GM12875 (cell line): ENCODE measurements around the gene TRIM17.

ENCODE experiments used
- H3K4me3 ChIP-seq: one replicate; pipeline ENCODE4 v1.5.1; 2011; ENCODE audit warnings: low read depth, low read length, control low read depth
- TF ChIP-seq, protein P1 (sequence below): IDR thresholded peaks from 2 replicates; pipeline ENCODE4 v1.5.1; 2011; ENCODE audit warnings: low read depth, mild to moderate bottlenecking, control low read depth, inconsistent platforms, low read length, moderate library complexity, borderline replicate concordance; ENCODE audit not compliant: insufficient read depth

The TRIM17 gene

DNA sequence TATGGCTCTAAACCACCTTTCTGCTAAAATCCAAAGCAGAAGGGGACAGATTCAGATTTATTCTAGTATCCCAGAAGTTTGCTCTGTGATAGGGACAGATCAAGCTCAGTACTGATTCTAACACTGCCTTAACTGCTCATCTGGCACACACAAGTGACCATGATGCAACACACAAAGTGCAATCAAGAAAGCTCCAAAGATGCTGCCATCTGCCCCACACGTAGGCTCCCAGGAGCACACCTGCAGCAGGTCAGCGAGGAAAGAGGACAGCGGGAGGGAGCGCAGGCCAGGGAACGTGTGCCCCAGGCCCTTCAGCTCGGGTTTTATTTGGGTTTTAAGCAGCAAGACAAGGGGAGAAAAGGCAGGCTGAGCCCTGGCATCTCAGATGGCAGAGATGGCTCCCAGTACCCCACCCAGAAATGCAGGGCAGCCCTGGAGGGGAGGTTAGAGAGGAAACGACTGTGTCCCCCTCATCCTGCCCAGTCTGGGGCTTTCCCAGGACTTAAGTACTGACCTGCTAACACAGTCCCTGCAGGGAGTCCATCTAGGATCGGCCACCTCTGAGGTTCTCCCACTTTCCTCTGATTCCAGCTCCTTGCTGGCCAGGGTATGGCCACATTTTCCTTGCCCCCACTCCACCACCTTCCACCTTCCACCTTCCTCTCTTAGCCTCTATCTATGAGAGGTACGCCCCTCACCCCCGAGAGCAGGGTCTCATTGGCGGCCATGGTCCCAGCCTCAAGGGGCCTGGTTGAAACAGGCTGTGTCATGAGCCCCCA lies 11.3 kb downstream of the TRIM17 start:
- H3K4me3 ChIP-seq = peak overlapping the region; percentile 90
- TF ChIP-seq, protein P1, sequence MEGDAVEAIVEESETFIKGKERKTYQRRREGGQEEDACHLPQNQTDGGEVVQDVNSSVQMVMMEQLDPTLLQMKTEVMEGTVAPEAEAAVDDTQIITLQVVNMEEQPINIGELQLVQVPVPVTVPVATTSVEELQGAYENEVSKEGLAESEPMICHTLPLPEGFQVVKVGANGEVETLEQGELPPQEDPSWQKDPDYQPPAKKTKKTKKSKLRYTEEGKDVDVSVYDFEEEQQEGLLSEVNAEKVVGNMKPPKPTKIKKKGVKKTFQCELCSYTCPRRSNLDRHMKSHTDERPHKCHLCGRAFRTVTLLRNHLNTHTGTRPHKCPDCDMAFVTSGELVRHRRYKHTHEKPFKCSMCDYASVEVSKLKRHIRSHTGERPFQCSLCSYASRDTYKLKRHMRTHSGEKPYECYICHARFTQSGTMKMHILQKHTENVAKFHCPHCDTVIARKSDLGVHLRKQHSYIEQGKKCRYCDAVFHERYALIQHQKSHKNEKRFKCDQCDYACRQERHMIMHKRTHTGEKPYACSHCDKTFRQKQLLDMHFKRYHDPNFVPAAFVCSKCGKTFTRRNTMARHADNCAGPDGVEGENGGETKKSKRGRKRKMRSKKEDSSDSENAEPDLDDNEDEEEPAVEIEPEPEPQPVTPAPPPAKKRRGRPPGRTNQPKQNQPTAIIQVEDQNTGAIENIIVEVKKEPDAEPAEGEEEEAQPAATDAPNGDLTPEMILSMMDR = no peak

DNA sequence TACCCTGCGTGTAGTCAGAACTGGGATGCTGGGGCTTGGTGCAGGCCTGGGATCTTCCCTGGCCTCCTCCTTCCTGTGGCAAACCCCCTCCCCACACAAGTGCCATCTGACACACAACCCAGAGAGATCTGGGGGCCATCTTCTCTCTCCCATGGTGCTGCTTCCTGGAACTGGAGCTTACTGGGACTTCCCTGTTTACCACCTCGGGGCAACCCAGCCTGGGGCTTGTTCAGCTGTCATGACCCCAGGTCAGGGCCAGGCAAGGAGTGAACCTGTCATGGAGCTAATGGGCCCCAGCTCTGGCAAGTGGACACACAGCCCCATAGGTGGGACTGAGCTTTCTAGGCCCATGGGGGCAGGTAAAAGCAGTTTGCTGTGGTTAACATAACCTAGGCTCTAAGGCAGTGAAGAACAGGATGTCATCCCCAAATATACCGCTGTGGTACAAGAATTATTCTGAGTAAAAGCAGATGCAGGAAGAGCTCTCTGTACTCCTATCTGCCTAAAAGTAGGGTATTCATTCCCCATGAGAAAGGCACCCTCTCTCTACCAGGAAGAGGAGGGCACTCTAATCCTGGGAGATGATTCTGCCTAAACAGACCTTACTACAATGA lies 12.4 kb downstream of the TRIM17 start:
- TF ChIP-seq, protein P1 = no peak
- H3K4me3 ChIP-seq = no peak overlapping the region

DNA sequence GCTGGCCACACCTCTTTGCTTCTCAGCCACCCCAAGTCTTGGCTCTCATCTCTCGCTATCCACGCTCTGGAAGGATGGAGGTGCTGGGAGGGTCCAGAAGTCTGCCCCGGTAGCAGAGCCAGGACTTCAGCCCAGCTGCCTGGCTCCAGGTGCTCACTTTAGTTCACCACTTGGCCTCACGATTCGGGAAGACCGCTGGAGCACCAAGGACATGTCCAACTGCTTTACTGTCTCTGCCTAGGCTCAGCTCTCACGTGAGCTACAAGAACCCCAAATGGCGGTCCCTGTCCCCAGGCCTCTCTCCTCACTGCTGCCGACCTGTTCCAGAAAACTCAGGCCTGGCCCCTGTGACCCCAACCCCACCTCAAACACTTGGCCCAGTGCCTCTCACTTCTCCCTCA lies 13.4 kb downstream of the TRIM17 start:
- TF ChIP-seq, protein P1 = no peak
- no peak overlapping the region for H3K4me3 ChIP-seq

DNA sequence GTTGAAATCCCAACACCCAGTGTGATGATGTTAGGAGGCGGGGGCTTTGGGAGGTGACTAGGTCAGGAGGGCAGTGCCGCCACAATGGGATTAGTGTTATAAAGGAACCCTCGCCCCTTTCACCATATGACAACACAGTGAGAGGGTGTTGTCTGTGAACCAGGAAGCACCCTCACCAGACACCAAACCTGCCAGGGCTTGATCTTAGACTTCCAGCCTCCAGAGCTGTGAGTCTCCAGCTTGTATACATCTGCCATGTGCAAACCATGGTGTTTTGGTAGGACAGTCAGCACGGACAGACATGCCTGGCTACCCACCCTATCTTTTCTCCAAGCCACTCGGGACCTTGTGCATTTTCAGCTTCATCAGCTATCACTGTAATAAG lies 14.0 kb downstream of the TRIM17 start:
- H3K4me3 ChIP-seq = no peak overlapping the region
- TF ChIP-seq, protein P1 = no peak

DNA sequence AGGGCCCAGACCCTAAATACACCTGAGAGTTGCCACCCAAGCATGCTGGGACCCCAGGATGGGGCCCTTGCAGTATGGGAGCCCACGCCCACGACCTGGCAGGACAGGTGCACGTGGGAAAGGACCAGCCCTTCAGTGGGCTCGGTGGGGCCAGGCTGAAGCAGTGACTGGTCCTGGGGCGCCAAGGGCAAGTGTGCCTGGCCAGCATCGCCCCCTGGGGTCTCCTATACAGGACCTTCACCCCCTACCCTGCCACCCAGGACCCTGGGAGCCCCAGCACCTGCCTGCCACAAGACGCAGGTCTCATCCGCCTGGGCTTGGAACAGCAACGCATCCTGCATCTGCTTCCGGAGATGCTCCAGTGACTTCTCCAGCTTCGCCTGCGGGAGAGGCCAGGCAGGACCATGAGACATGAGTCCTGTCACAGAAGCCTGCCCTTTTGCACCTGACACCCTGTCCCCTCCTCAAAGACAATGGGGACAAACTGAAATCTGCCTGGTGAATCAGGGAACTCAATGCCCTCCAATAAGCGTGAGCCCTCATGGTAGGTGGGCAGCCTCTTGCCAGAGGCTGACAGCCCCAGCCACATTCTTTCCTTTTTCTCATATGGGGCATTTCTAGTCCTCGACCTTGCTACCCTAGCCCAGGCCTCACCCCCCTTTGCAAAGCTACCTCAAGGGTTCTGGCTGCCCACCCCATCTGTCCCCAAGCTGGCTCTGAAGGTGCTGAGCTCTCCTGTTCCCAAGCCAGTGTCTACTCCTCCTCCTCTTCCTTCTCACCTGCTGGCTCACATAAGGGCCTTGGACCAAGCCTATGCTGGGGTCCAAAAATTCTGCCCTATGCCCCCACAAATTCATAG lies 14.7 kb downstream of the TRIM17 start:
- TF ChIP-seq, protein P1 = no peak
- H3K4me3 ChIP-seq = no peak overlapping the region

DNA sequence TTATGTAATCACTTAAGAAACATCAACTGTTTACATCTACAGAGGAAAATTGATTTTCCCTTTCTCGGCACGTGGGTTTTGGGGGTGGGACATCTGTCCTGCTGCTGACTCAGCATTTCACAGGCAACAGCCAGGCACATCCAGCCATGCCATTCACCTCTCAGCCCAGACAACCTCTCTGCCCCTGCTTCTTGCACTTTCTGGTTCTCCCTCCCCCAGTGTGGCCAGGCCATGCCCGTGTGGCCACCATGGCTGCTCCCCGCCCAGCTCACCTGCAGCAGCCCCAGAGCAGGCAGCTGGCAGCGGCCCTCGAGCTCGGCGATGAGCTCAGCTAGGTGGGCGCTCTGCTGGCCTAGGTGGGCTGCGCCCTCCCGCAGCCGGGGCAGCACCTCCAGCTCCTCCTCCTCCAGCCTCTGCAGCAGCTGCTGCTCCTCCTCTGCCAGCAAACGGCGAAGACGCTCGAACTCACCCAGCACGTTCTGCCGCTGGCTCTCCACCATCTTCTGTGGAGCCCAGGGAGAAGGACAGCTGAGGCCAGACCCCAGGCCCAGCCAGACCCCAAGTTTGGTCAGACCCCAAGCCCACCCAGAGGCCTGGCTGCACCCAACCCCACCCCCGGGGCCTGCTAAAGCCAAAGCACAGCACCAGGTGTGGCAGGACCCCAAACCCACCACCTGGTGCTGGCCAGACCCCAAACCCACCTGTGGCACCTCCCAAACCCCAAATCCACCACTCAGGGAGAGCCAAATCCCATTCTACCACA lies 15.8 kb downstream of the TRIM17 start:
- no peak overlapping the region for H3K4me3 ChIP-seq
- TF ChIP-seq, protein P1 = no peak
